ENCODE results near the gene CYB561. TPM values are rescaled to one million over a fixed set of nuclear protein-coding genes. Genes with fewer than 3 reads are reported as not detected.

Gene CYB561
- total RNA-seq, 1 experiment from 2014 or later, result 52.1 TPM

- Mint-ChIP-seq H3K9me3 (ENCODE audit: low read depth, unreplicated experiment) (no peaks in the 10 kb centered on the region), H3K4me3 (ENCODE audit: low read depth, unreplicated experiment) (no peak overlapping the region), H3K27me3 (ENCODE audit: unreplicated experiment) (no peaks in the 10 kb centered on the region), H3K36me3 (ENCODE audit: insufficient read depth, unreplicated experiment) (peaks cover 8% of the 10 kb centered on the region), H3K27ac (ENCODE audit: unreplicated experiment) (no peak overlapping the region), H3K4me1 (ENCODE audit: low read depth, unreplicated experiment) (peaks cover 11% of the 10 kb centered on the region)
- no peak for TF ChIP-seq CTCF (IDR thresholded peaks at IDR 0.05; ENCODE audit: unreplicated experiment)
- intact Hi-C loops (cut with micrococcal nuclease; ENCODE audit: unreplicated experiment), result no loop called here
- DNase-seq, result no peak
- BruUV-seq (replicated peaks), result no TSS peak
- CTCF ChIA-PET, result interaction anchor here (2.5 kb wide), 1 partner anchor 43 kb away, joined by 7 read pairs; no protein-coding TSS in a partner anchor
Measured at GRCh38 chr17:63435681-63436522, 10.2 kb downstream of the CYB561 start.

- intact Hi-C loops (cut with micrococcal nuclease; ENCODE audit: unreplicated experiment), result no loop called here
- no peaks in the 10 kb centered on the region for H3K9me3 Mint-ChIP-seq (ENCODE audit: low read depth, unreplicated experiment)
- no TSS peak for BruUV-seq (replicated peaks)
- H3K4me1 Mint-ChIP-seq (ENCODE audit: low read depth, unreplicated experiment), result peaks cover 6% of the 10 kb centered on the region
- CTCF ChIA-PET, result interaction anchor here (0.6 to 2.5 kb wide), 2 partner anchors 39 to 43 kb away, joined by 5 to 7 read pairs; no protein-coding TSS in a partner anchor
- no peak for TF ChIP-seq CTCF (IDR thresholded peaks at IDR 0.05; ENCODE audit: unreplicated experiment)
- no peak overlapping the region for H3K4me3 Mint-ChIP-seq (ENCODE audit: low read depth, unreplicated experiment)
- no peak overlapping the region for H3K27ac Mint-ChIP-seq (ENCODE audit: unreplicated experiment)
- H3K36me3 Mint-ChIP-seq (ENCODE audit: insufficient read depth, unreplicated experiment), result peaks cover 13% of the 10 kb centered on the region
- no peaks in the 10 kb centered on the region for H3K27me3 Mint-ChIP-seq (ENCODE audit: unreplicated experiment)
- DNase-seq, result no peak
Measured at GRCh38 chr17:63434951-63435571, 11.0 kb downstream of the CYB561 start.

GRCh38 chr17:63433746-63434591 is 12.1 kb downstream of the CYB561 start:
- Mint-ChIP-seq H3K27ac (ENCODE audit: unreplicated experiment) (no peak overlapping the region), H3K36me3 (ENCODE audit: insufficient read depth, unreplicated experiment) (peaks cover 16% of the 10 kb centered on the region), H3K4me3 (ENCODE audit: low read depth, unreplicated experiment) (no peak overlapping the region), H3K27me3 (ENCODE audit: unreplicated experiment) (no peaks in the 10 kb centered on the region), H3K9me3 (ENCODE audit: low read depth, unreplicated experiment) (no peaks in the 10 kb centered on the region), H3K4me1 (ENCODE audit: low read depth, unreplicated experiment) (no peaks in the 10 kb centered on the region)
- no TSS peak for BruUV-seq (replicated peaks)
- no peak for TF ChIP-seq CTCF (IDR thresholded peaks at IDR 0.05; ENCODE audit: unreplicated experiment)
- DNase-seq, result no peak
- intact Hi-C loops (cut with micrococcal nuclease; ENCODE audit: unreplicated experiment), result no loop called here
- CTCF ChIA-PET, result no interaction called here

All from Calu3 (cell line).